ENCODE results near the gene FZD8.
"Not testable (repeated sequence)": the region's sequence is repeated elsewhere in the genome, so short reads cannot be mapped to it uniquely, and the experiment has no call there.

Gene FZD8, protein sequence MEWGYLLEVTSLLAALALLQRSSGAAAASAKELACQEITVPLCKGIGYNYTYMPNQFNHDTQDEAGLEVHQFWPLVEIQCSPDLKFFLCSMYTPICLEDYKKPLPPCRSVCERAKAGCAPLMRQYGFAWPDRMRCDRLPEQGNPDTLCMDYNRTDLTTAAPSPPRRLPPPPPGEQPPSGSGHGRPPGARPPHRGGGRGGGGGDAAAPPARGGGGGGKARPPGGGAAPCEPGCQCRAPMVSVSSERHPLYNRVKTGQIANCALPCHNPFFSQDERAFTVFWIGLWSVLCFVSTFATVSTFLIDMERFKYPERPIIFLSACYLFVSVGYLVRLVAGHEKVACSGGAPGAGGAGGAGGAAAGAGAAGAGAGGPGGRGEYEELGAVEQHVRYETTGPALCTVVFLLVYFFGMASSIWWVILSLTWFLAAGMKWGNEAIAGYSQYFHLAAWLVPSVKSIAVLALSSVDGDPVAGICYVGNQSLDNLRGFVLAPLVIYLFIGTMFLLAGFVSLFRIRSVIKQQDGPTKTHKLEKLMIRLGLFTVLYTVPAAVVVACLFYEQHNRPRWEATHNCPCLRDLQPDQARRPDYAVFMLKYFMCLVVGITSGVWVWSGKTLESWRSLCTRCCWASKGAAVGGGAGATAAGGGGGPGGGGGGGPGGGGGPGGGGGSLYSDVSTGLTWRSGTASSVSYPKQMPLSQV

DNA sequence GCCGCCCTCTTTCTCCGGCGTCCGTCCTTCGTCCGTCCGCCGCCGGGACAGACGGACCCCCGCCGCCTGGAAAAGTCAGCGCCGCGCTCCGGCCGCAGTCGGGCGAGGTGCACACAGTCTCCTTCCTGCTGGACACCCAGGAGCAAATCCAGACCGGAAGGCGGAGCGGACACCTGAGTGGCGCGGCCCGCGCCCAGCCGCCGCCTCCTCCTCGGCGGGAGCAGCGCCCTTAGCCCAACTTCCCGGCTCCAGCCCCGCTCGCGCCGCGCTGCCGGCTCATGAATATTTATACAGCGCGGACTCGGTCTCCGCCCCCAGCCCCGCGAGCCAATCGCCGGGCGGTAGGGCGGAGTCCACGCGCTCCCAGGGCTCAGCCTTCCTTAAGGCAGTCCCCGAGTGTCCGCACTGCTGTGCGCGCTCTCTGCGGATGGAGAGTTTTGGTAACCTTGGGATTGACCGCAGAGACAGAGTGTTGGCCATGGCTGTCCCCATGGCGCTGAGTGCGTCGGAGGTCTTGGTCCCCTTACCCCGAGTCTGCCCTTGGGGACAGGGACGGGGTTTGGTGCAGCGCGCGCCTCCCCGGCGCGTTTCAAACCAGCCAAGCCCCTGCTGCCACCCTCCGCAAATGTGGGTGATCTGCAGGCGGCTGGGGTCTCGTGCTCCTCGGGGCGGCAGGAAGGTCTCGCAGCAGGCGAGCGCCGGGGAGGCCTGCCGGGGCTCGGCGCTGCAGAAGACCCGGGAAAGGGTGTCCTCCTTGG lies at the start of gene FZD8:
FZD8 (minus strand) TSS at position 262 of the 758 bp plus-strand sequence. CDS start 867 bp downstream, outside the sequence.
- peaks cover 75% of the 10 kb centered on the region for H3K27me3 Mint-ChIP-seq (ENCODE audit: low read depth)

DNA sequence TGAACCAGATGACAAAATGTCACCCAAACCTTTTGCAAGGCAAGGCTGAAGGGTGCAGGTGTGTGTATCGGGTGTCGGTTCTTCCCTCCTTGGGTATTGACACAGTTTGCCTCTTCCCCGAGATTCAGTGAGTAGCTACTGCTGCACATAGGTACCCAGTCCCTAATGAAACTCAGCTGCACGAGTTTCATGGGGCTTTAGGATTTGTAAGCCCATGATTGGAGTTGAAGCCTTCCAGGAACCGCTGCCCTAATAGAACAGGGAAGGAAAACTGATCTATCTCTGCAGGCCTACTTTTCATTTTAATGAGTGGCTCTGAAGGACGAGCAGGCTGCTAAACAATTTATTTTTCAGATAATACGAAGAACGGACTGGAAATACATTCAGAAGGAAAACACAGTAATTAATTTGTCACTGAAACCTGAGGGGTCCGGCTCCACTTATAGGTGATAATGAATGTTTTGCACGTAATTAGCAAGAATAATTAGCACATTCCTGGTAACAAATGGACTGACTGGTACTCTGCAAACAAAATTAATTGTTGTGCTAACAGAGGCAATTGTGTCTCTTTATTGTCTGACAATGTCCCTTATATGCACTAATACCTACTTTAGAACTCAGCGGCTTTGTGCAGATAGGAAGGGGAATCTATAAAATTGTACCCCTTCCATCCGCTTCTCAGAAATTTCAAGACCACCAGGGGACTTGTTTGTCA lies 49.6 kb upstream of the FZD8 start:
- DNase-seq (ENCODE audit: low spot score): no peak
- Mint-ChIP-seq H3K27me3 (ENCODE audit: low read depth) (no peaks in the 10 kb centered on the region), H3K36me3 (ENCODE audit: low read depth) (no peaks in the 10 kb centered on the region)

More for the DNA sequence above, at the start of gene FZD8:
- Mint-ChIP-seq H3K4me3 (peak within 1 kb of the TSS; percentile 83), H3K27ac (no peak within 1 kb of the TSS), H3K4me1 (ENCODE audit: low read depth) (peaks cover 10% of the 10 kb centered on the region), H3K36me3 (ENCODE audit: low read depth) (no peaks in the 10 kb centered on the region), H3K9me3 (no peaks in the 10 kb centered on the region)
- peak; percentile 80 for DNase-seq (ENCODE audit: low spot score)

DNA sequence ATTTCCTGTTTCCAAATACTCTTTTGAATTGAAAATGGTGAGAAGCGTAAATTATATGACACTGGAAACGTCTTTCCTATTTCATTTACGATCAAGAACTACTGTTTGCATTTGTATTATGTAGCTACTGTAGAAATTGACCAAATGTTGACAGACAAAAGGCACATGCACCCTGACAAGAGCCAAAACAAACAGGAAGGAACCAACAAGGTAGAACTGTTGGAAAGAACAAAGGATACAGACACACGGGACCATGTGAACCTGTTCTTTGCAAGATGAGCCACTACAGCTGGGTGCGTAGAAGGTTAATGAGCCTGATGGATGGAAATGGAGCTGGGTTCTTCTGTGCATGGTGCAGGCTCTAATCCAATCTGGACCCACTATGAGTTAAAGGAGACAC lies 48.4 kb upstream of the FZD8 start:
- Mint-ChIP-seq H3K4me3 (no peak overlapping the region), H3K36me3 (ENCODE audit: low read depth) (no peaks in the 10 kb centered on the region), H3K27me3 (ENCODE audit: low read depth) (no peaks in the 10 kb centered on the region), H3K4me1 (ENCODE audit: low read depth) (no peaks in the 10 kb centered on the region), H3K9me3 (no peaks in the 10 kb centered on the region), H3K27ac (no peak overlapping the region)
- DNase-seq (ENCODE audit: low spot score): no peak

More for the DNA sequence above, 49.6 kb upstream of the FZD8 start:
- no peak overlapping the region for H3K4me3 Mint-ChIP-seq
- H3K27ac Mint-ChIP-seq: no peak overlapping the region
- H3K4me1 Mint-ChIP-seq (ENCODE audit: low read depth): no peaks in the 10 kb centered on the region
- H3K9me3 Mint-ChIP-seq: no peaks in the 10 kb centered on the region

DNA sequence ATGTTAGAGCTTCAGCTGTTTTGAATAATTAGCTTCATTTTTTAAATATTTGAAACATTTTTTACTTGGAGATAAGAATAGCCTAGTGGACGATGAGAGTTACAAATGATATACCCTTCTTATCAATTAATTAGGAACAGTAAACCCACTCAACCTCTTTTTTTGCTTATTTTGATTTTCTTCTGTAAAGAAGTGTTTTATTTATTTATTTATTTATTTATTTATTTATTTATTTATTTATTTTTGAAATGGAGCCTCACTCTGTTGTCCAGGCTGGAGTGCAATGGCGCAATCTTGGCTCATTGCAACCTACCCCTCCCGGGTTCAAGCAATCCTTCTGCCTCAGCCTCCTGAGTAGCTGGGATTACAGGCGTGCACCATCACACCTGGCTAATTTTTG lies 43.8 kb upstream of the FZD8 start:
- not testable (repeated sequence) for DNase-seq (ENCODE audit: low spot score); H3K36me3 Mint-ChIP-seq (ENCODE audit: low read depth); H3K27ac Mint-ChIP-seq; H3K4me3 Mint-ChIP-seq; H3K4me1 Mint-ChIP-seq (ENCODE audit: low read depth); H3K27me3 Mint-ChIP-seq (ENCODE audit: low read depth); H3K9me3 Mint-ChIP-seq

DNA sequence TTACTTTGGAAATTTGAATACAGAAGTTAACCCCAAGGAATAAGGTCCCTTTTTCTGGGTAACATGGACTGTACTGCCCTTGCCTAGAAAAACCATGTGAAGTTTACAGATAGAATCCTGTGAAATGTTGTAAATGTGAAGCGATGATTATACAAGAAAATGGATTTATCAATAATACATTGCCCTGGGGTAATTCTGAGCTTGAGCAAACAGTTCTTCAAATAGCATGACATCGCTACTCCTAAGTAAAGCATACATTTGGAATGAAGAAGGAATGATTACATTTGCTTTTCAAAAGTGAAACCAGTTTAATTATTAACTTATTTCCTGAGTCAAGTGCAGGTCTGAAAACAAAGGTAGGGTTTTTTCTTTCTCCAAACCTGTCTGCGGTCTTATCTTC lies 43.3 kb upstream of the FZD8 start:
- H3K27ac Mint-ChIP-seq: no peak overlapping the region
- H3K4me1 Mint-ChIP-seq (ENCODE audit: low read depth): no peaks in the 10 kb centered on the region
- no peaks in the 10 kb centered on the region for H3K36me3 Mint-ChIP-seq (ENCODE audit: low read depth)
- peaks cover 4% of the 10 kb centered on the region for H3K9me3 Mint-ChIP-seq
- H3K27me3 Mint-ChIP-seq (ENCODE audit: low read depth): no peaks in the 10 kb centered on the region
- DNase-seq (ENCODE audit: low spot score): no peak
- no peak overlapping the region for H3K4me3 Mint-ChIP-seq

DNA sequence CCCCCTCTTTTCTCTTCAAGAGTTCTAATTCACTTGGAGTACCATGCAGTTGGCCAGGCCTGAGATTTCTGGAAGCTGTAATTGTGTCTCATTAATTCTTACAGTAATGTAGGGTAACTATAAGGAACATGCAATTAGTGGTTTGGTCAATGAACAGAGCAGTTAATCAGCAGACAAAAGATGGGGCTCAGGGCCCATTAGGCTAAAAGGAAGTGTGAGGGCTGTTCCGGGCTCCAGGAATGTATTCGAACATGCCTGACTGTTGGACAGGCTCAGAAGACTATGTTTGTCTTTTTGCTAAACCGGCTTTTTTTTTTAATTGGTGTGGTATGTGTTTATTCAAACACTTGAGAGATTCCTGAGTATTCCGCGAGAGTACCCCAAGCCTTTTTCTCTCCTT lies 42.5 kb upstream of the FZD8 start:
- no peak overlapping the region for H3K27ac Mint-ChIP-seq
- no peak overlapping the region for H3K4me3 Mint-ChIP-seq
- no peaks in the 10 kb centered on the region for H3K36me3 Mint-ChIP-seq (ENCODE audit: low read depth)
- no peaks in the 10 kb centered on the region for H3K4me1 Mint-ChIP-seq (ENCODE audit: low read depth)
- H3K27me3 Mint-ChIP-seq (ENCODE audit: low read depth): no peaks in the 10 kb centered on the region
- no peak for DNase-seq (ENCODE audit: low spot score)
- H3K9me3 Mint-ChIP-seq: peaks cover 4% of the 10 kb centered on the region

DNA sequence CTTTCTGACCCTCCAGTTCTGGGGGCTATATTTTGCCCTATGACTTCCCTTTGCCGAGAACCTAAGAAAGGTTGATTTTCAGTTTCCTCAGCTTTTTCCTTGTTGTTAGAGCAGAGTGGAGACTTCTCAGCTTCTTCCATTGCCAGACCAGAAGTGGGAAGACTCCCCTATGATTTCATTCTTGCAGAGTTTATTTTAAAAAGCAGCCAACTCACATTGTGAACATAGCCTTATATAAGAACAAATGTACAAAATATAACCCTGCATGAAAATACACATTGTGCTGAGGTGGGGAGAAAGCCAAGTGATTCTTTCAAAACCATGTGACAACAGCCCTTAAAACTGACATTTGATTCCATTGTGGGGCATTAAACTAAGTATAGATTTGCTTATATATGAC lies 33.8 kb upstream of the FZD8 start:
- no peaks in the 10 kb centered on the region for H3K27me3 Mint-ChIP-seq (ENCODE audit: low read depth)
- no peak overlapping the region for H3K4me3 Mint-ChIP-seq
- H3K4me1 Mint-ChIP-seq (ENCODE audit: low read depth): no peaks in the 10 kb centered on the region
- no peak for DNase-seq (ENCODE audit: low spot score)
- no peaks in the 10 kb centered on the region for H3K36me3 Mint-ChIP-seq (ENCODE audit: low read depth)
- no peak overlapping the region for H3K27ac Mint-ChIP-seq
- no peaks in the 10 kb centered on the region for H3K9me3 Mint-ChIP-seq

DNA sequence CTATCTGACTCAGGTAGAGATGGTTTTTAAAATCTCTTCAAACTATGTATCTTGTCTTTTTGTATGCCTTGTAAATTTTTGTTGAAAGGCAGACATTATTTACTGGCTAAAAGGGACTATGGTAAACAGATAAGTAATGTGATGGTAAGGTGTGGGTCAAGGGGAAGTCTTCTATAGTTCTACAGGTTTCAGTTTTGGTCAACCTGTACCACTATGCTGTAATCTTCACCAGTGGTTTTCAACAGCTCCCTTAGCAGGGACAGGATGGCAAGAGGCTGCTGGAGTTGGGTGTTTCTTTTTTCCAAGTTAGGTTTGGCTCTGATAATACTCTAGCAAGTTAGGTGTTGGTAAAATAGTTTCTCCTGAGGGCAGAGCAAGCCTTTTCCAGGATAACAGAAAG lies 32.7 kb upstream of the FZD8 start:
- Mint-ChIP-seq H3K4me3 (no peak overlapping the region), H3K9me3 (no peaks in the 10 kb centered on the region), H3K36me3 (ENCODE audit: low read depth) (no peaks in the 10 kb centered on the region), H3K27me3 (ENCODE audit: low read depth) (no peaks in the 10 kb centered on the region), H3K4me1 (ENCODE audit: low read depth) (no peaks in the 10 kb centered on the region), H3K27ac (no peak overlapping the region)
- DNase-seq (ENCODE audit: low spot score): no peak

DNA sequence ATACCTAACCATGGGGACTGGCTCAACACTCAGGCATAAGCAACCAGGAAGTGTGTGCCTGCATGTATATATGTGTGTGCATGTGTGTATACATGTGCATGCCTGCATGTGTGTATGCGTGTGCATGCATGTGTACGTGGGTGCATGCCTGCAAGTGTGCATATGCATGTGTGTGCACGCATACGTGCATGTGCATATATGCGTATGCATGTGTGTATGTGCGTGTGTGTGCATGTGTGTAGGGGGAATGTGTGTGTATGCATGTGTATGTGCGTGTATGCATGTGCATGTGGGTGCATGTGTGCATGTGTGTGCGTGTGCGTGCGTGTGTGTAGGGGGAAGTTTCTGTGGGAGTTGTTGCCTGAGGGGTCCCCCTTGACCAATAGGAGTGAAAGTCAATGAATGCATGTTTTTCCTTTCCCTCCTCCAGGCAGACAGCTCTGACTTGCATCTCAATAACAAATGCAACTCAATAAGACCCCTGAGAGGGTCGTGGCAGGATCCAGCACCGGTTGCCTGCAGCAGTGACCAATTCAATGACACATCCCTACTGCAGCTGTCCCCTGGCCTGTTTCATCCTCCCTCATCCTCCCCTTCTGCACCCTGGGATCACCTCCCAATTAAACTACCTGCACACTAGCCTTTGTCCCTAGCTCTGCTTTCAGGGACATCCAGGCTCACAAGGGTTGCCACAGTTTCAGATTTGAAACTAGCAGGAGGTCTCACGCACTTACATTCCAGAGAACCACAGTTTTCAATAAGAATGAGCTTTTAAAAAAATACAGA lies 27.0 kb upstream of the FZD8 start:
- Mint-ChIP-seq H3K4me1 (ENCODE audit: low read depth) (no peaks in the 10 kb centered on the region), H3K27me3 (ENCODE audit: low read depth) (no peaks in the 10 kb centered on the region), H3K27ac (no peak overlapping the region), H3K9me3 (peaks cover 12% of the 10 kb centered on the region), H3K36me3 (ENCODE audit: low read depth) (peaks cover 3% of the 10 kb centered on the region), H3K4me3 (no peak overlapping the region)
- no peak for DNase-seq (ENCODE audit: low spot score)

DNA sequence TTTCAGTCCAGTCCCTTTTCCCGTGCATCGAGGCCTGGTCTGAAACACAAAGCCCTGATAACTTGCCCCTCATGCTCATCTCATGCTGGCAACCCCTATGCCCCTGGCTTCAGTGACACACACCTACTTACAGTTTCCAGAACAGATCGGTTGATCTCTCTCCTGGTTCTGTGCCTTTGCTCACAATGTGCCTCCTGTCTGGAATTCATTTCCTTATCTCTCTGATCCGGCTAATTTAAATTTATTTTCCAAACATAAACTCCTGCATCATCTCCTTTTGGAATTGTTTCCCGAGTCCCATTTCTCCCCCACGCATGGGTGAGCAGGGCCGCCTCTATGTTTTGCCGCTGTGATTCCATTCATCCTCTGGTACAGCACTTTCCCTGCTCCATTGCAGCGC lies 25.9 kb upstream of the FZD8 start:
- Mint-ChIP-seq H3K27me3 (ENCODE audit: low read depth) (no peaks in the 10 kb centered on the region), H3K27ac (no peak overlapping the region), H3K36me3 (ENCODE audit: low read depth) (peaks cover 3% of the 10 kb centered on the region), H3K4me3 (no peak overlapping the region), H3K4me1 (ENCODE audit: low read depth) (no peaks in the 10 kb centered on the region), H3K9me3 (peaks cover 12% of the 10 kb centered on the region)
- no peak for DNase-seq (ENCODE audit: low spot score)

DNA sequence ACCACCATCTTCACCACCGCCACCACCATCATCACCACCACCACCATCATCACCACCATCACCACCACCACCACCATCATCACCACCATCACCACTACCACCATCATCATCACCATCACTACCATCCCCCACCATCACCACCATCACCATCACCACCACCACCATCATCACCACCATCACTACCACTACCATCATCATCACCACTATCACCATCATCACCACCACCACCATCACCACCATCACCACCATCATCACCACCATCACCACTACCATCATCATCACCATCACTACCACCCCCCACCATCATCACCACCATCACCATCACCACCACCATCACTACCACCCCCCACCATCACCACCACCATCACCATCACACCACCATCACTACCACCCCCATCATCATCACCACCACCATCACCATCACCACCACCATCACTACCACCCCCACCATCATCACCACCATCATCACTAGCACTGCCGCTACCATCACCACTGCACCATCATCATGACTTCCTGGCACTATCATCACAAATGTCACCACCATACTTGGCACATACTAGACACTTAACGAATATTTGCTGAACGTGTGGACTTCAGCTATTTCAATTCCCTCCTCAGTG lies 25.3 kb upstream of the FZD8 start:
- Mint-ChIP-seq H3K27ac (no peak overlapping the region), H3K27me3 (ENCODE audit: low read depth) (no peaks in the 10 kb centered on the region), H3K4me3 (no peak overlapping the region), H3K36me3 (ENCODE audit: low read depth) (peaks cover 3% of the 10 kb centered on the region), H3K4me1 (ENCODE audit: low read depth) (no peaks in the 10 kb centered on the region), H3K9me3 (peaks cover 12% of the 10 kb centered on the region)
- DNase-seq (ENCODE audit: low spot score): no peak

DNA sequence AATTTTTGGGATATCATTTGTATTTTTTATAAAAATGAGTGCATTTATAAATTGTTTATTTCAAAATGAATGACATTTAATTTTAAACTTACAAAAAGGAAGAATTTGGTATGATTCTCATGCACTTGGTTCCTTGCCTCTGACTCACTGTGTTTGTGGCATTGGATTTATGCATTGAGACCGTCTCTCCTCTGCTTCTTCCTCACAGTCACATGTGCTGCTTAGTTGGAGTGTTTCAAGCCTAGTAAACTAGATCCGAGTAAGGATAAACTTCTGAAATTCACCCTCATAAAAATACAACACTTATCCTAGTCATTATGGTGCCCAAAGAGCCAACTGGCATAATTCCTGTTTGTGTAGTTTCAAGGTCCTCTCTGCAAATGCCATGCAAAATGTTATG lies 19.1 kb upstream of the FZD8 start:
- no peak for DNase-seq (ENCODE audit: low spot score)
- no peaks in the 10 kb centered on the region for H3K36me3 Mint-ChIP-seq (ENCODE audit: low read depth)
- no peak overlapping the region for H3K4me3 Mint-ChIP-seq
- peaks cover 2% of the 10 kb centered on the region for H3K27me3 Mint-ChIP-seq (ENCODE audit: low read depth)
- no peak overlapping the region for H3K27ac Mint-ChIP-seq
- H3K9me3 Mint-ChIP-seq: no peaks in the 10 kb centered on the region
- no peaks in the 10 kb centered on the region for H3K4me1 Mint-ChIP-seq (ENCODE audit: low read depth)

DNA sequence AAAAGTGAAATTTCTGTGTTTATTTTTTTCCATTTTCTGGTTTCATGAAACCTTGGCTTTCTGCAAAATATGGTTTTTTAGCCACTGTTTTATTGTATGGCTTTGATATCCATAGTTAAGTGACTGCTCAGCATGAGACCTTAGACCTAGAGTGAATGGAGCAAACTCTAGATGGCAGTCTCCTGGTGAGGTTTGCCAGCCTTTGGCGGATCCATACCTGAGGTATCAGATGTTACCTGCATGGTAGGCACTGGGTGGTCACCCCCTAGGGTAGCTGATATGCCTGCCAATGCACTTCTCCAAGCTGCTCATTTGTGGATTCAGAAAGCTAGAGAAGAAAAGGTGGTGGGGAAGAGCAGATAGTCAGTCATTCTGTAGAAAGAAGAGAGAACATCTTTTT lies 17.4 kb upstream of the FZD8 start:
- DNase-seq (ENCODE audit: low spot score): no peak
- Mint-ChIP-seq H3K4me1 (ENCODE audit: low read depth) (no peaks in the 10 kb centered on the region), H3K27me3 (ENCODE audit: low read depth) (peaks cover 2% of the 10 kb centered on the region), H3K4me3 (no peak overlapping the region), H3K27ac (no peak overlapping the region), H3K9me3 (no peaks in the 10 kb centered on the region), H3K36me3 (ENCODE audit: low read depth) (no peaks in the 10 kb centered on the region)

Data from T-helper 2 cell treated with Interferon-gamma antibody and Interleukin-4, amounts not matched to agents 5 μg/mL and 100 μg/mL, for 36 hours (primary cell).